Activated CD8-positive, alpha-beta memory T cell treated with anti-CD3 and anti-CD28 coated beads, Interleukin-2, amount 50 U/mL, for 24 hours (primary cell): ENCODE data around the gene ST14.

Experiments used
- DNase-seq: peaks from one replicate; pipeline ENCODE4 v3.0.0-alpha.2; 2020; ENCODE audit errors: extremely low read depth

Gene ST14

GRCh38 chr11:130208241-130209127, 48.9 kb downstream of the ST14 start:
- DNase-seq: no peak

- DNase-seq: no peak
These were observed 49.7 kb downstream of the ST14 start for GRCh38 chr11:130209128-130209932.

GRCh38 chr11:130209954-130210854, 50.6 kb downstream of the ST14 start:
- no peak for DNase-seq

- no peak for DNase-seq
These were observed 51.6 kb downstream of the ST14 start for GRCh38 chr11:130211144-130211543.

- DNase-seq: no peak
These were observed 52.3 kb downstream of the ST14 start for GRCh38 chr11:130211781-130212401.

- no peak for DNase-seq
These were observed 52.9 kb downstream of the ST14 start for GRCh38 chr11:130212431-130212961.

- DNase-seq: peak; percentile 21
These were observed 53.8 kb downstream of the ST14 start for GRCh38 chr11:130213143-130213978.

GRCh38 chr11:130213979-130214281, 54.3 kb downstream of the ST14 start:
- no peak for DNase-seq

- no peak for DNase-seq
These were observed 55.4 kb downstream of the ST14 start for GRCh38 chr11:130214861-130215530.

GRCh38 chr11:130215531-130216220, 56.1 kb downstream of the ST14 start:
- no peak for DNase-seq

- no peak for DNase-seq
These were observed 56.6 kb downstream of the ST14 start for GRCh38 chr11:130216221-130216550.

GRCh38 chr11:130216591-130217132, 57.1 kb downstream of the ST14 start:
- DNase-seq: no peak

- no peak for DNase-seq
These were observed 57.8 kb downstream of the ST14 start for GRCh38 chr11:130217133-130218031.

GRCh38 chr11:130218501-130219070, 59.0 kb downstream of the ST14 start:
- no peak for DNase-seq

- no peak for DNase-seq
These were observed 59.6 kb downstream of the ST14 start for GRCh38 chr11:130219148-130219547.

- no peak for DNase-seq
These were observed 60.9 kb downstream of the ST14 start for GRCh38 chr11:130220311-130221035.
